NCI-H524 (cell line): ENCODE results near the gene PCDHGB5.
"Not testable (repeated sequence)": the region's sequence is repeated elsewhere in the genome, so short reads cannot be mapped to it uniquely, and the experiment has no call there.

ENCODE experiments used
- DNase-seq, 2 experiments: peaks; one replicate each; lab custom pipeline; 2025; lab: John Stamatoyannopoulos, UW

Gene PCDHGB5

DNA sequence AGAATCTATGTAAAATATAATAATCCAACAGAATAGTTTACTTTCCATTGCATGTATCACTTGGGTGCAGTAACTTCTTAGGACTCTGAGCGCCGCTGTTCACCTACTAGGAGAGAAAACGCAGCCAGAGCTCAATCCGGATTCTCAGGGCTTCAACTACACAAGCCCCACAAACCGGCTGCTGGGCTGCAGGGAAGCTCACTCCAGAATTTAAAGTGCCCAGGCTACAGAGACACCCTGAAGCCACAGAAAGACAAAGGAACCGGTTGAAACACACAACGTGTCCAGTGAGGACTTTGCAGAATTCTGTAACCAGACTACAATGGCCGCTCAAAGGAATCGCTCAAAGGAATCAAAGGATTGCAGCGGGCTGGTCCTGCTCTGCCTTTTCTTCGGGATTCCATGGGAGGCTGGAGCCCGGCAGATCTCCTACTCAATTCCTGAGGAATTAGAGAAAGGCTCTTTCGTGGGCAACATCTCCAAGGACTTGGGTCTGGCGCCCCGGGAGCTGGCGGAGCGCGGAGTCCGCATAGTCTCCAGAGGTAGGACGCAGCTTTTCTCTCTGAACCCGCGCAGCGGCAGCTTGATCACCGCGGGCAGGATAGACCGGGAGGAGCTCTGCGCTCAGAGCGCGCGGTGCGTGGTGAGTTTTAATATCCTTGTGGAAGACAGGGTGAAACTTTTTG is 15.2 kb downstream of the PCDHGB5 start, which contains the start of gene PCDHGA10:
PCDHGA10 (plus strand) TSS at position 134 of the 686 bp plus-strand sequence; CDS start at position 323, 189 bp downstream.
- DNase-seq, result peak; percentile 9 to 42

DNA sequence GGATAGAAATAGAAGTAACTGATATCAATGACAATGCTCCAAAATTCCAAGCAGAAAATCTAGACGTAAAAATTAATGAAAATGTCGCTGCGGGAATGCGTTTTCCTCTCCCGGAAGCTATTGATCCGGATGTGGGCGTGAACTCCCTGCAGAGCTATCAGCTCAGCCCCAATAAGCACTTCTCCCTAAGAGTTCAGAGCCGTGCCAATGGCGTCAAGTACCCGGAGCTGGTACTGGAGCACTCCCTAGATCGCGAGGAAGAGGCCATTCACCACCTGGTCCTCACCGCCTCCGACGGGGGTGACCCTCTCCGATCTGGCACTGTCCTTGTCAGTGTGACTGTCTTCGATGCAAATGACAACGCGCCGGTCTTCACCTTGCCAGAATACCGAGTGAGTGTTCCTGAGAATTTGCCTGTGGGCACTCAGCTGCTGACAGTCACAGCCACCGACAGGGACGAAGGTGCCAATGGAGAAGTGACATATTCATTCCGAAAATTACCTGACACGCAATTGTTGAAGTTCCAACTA is 15.9 kb downstream of the PCDHGB5 start:
- DNase-seq, result no peak

DNA sequence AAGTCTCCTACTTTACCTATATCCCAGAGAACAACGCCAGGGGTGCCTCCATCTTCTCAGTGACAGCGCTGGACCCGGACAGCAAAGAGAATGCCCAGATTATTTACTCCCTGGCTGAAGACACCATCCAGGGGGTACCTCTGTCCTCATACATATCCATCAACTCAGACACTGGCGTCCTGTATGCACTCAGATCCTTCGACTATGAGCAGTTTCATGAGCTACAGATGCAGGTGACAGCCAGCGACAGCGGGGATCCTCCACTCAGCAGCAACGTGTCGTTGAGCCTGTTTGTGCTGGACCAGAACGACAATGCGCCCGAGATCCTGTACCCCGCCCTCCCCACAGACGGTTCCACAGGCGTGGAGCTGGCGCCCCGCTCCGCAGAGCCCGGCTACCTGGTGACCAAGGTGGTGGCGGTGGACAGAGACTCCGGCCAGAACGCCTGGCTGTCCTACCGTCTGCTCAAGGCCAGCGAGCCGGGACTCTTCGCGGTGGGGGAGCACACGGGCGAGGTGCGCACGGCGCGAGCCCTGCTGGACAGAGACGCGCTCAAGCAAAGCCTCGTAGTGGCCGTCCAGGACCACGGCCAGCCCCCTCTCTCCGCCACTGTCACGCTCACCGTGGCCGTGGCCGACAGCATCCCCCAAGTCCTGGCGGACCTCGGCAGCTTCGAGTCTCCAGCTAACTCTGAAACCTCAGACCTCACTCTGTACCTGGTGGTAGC is 17.0 kb downstream of the PCDHGB5 start:
- not testable (repeated sequence) for DNase-seq

DNA sequence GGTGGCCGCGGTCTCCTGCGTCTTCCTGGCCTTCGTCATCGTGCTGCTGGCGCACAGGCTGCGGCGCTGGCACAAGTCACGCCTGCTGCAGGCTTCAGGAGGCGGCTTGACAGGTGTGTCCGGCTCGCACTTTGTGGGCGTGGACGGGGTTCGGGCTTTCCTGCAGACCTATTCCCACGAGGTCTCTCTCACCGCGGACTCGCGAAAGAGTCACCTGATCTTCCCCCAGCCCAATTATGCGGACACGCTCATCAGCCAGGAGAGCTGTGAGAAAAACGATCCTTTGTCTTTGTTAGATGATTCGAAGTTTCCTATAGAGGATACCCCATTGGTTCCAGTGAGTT is 17.5 kb downstream of the PCDHGB5 start:
- not testable (repeated sequence) for DNase-seq

DNA sequence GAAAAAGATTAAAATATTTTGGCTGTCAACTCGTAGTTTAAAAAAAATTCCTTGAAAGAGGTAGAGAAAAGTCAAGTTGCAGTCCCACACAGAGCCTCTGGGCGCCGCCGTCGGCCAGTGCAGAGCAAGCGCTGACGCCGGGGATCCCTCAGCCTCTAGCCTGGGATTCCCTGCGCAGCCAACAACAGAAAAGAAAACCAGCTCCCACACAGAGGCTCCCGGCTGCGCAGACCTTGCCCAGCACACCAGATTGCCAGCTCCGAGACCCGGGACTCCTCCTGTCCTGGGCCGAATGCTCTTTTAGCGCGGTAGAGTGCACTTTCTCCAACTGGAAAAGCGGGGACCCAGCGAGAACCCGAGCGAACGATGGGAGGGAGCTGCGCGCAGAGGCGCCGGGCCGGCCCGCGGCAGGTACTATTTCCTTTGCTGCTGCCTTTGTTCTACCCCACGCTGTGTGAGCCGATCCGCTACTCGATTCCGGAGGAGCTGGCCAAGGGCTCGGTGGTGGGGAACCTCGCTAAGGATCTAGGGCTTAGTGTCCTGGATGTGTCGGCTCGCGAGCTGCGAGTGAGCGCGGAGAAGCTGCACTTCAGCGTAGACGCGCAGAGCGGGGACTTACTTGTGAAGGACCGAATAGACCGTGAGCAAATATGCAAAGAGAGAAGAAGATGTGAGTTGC is 19.9 kb downstream of the PCDHGB5 start, which contains the start of gene PCDHGB7:
PCDHGB7 (plus strand) TSS at position 184 of the 679 bp plus-strand sequence; CDS start at position 367, 183 bp downstream.
- peak; percentile 74 to 80 for DNase-seq

DNA sequence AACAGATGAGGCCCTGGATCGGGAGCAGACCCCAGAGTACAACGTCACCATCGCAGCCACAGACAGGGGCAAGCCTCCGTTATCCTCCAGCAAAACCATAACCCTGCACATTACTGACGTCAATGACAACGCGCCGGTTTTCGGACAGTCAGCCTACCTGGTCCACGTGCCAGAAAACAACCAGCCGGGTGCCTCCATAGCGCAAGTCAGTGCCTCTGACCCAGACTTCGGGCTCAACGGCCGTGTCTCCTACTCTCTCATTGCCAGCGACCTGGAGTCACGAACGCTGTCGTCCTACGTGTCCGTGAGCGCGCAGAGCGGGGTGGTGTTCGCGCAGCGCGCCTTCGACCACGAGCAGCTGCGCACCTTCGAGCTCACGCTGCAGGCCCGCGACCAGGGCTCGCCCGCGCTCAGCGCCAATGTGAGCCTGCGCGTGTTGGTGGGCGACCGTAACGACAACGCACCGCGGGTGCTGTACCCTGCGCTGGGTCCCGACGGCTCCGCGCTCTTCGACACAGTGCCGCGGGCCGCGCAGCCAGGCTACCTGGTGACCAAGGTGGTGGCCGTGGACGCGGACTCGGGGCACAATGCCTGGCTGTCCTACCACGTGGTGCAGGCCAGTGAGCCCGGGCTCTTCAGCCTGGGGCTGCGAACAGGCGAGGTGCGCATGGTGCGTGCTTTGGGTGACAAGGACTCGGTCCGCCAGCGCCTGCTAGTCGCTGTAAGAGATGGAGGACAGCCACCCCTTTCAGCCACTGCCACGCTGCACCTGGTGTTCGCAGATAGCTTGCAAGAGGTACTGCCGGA is 21.5 kb downstream of the PCDHGB5 start:
- no peak for DNase-seq

DNA sequence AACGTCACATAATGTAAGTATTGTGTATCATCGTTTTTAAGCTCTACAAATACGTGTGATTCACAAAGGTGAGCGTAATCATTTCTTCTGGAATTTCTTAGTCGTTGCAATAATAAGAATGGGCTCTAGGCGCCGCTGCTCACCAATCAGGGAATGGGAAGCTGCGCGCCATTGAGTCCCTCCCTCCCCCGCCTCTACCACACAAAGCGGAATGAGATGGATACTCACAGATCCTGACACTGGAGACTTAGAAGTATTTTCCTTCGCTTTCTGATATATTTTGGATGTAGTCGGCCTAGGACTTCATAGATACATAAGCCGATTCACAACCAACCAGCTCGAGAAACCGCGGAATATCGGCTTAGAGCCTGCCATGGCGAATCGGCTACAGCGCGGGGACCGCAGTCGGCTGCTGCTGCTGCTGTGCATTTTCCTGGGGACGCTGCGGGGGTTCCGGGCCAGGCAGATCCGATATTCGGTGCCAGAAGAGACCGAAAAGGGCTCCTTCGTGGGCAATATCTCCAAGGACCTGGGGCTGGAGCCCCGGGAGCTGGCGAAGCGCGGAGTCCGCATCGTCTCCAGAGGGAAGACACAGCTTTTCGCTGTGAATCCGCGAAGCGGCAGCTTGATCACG is 23.2 kb downstream of the PCDHGB5 start, which contains the start of gene PCDHGA11:
PCDHGA11 (plus strand) TSS at position 197 of the 634 bp plus-strand sequence; CDS start at position 374, 177 bp downstream.
- DNase-seq, result no peak

DNA sequence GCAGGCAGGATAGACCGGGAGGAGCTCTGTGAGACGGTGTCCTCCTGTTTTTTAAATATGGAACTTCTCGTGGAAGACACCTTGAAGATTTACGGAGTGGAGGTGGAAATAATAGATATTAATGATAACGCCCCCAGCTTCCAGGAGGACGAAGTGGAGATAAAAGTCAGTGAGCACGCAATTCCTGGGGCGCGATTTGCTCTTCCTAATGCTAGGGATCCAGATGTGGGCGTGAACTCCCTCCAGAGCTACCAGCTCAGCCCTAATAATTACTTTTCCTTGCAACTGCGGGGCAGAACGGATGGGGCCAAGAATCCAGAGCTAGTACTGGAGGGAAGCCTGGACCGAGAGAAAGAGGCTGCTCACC is 23.7 kb downstream of the PCDHGB5 start:
- DNase-seq, result no peak

DNA sequence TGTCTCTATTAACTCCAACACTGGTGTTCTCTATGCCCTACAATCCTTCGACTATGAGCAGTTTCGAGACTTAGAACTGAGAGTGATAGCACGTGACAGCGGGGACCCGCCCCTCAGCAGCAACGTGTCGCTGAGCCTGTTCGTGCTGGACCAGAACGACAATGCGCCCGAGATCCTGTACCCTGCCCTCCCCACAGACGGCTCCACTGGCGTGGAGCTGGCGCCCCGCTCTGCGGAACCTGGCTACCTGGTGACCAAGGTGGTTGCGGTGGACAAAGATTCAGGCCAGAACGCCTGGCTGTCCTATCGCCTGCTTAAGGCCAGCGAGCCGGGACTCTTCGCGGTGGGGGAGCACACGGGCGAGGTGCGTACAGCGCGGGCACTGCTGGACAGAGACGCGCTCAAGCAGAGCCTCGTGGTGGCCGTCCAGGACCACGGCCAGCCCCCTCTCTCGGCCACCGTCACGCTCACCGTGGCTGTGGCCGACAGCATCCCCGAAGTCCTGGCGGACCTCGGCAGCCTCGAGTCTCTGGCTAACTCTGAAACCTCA is 25.1 kb downstream of the PCDHGB5 start:
- DNase-seq, result no peak

DNA sequence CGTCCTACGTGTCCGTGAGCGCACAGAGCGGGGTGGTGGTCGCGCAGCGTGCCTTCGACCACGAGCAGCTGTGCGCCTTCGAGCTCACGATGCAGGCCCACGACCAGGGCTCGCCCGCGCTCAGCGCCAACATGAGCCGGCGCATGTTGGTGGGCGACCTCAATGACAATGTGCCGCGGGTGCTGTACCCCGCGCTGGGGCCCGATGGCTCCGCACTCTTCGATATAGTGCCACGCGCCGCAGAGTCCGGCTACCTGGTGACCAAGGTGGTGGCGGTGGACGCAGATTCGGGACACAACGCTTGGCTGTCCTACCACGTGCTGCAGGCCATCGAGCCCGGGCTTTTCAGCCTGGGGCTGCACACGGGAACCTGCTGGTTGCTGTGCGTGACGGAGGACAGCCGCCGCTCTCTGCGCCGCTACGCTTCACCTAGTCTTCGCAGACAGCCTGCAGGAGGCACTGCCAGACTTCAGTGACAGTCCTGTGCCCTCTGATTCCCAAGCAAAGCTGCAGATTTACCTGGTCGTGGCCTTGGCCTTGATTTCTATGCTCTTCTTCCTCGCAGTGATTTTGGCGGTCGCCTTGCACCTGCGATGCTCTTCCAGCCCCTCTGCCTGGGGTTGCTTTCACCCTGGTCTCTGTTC is 30.2 kb downstream of the PCDHGB5 start:
- DNase-seq, result no peak

DNA sequence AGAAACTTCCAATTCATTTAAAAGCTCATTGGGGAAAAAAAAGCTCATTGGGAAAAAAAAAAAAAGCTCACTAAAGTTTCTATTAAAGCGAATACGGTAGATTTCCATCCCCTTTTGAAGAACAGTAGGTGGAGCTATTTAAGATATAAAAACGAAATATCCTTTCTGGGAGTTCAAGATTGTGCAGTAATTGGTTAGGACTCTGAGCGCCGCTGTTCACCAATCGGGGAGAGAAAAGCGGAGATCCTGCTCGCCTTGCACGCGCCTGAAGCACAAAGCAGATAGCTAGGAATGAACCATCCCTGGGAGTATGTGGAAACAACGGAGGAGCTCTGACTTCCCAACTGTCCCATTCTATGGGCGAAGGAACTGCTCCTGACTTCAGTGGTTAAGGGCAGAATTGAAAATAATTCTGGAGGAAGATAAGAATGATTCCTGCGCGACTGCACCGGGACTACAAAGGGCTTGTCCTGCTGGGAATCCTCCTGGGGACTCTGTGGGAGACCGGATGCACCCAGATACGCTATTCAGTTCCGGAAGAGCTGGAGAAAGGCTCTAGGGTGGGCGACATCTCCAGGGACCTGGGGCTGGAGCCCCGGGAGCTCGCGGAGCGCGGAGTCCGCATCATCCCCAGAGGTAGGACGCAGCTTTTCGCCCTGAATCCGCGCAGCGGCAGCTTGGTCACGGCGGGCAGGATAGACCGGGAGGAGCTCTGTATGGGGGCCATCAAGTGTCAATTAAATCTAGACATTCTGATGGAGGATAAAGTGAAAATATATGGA is 32.8 kb downstream of the PCDHGB5 start, which contains the start of gene PCDHGA12:
PCDHGA12 (plus strand) TSS at position 176 of the 782 bp plus-strand sequence; CDS start at position 429, 253 bp downstream.
- DNase-seq, result no peak

DNA sequence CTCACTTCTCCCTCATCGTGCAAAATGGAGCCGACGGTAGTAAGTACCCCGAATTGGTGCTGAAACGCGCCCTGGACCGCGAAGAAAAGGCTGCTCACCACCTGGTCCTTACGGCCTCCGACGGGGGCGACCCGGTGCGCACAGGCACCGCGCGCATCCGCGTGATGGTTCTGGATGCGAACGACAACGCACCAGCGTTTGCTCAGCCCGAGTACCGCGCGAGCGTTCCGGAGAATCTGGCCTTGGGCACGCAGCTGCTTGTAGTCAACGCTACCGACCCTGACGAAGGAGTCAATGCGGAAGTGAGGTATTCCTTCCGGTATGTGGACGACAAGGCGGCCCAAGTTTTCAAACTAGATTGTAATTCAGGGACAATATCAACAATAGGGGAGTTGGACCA is 33.5 kb downstream of the PCDHGB5 start:
- no peak for DNase-seq

DNA sequence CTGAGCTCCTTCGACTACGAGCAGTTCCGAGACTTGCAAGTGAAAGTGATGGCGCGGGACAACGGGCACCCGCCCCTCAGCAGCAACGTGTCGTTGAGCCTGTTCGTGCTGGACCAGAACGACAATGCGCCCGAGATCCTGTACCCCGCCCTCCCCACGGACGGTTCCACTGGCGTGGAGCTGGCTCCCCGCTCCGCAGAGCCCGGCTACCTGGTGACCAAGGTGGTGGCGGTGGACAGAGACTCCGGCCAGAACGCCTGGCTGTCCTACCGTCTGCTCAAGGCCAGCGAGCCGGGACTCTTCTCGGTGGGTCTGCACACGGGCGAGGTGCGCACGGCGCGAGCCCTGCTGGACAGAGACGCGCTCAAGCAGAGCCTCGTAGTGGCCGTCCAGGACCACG is 34.6 kb downstream of the PCDHGB5 start:
- not testable (repeated sequence) for DNase-seq

DNA sequence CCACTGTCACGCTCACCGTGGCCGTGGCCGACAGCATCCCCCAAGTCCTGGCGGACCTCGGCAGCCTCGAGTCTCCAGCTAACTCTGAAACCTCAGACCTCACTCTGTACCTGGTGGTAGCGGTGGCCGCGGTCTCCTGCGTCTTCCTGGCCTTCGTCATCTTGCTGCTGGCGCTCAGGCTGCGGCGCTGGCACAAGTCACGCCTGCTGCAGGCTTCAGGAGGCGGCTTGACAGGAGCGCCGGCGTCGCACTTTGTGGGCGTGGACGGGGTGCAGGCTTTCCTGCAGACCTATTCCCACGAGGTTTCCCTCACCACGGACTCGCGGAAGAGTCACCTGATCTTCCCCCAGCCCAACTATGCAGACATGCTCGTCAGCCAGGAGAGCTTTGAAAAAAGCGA is 35.0 kb downstream of the PCDHGB5 start:
- DNase-seq, result not testable (repeated sequence)

DNA sequence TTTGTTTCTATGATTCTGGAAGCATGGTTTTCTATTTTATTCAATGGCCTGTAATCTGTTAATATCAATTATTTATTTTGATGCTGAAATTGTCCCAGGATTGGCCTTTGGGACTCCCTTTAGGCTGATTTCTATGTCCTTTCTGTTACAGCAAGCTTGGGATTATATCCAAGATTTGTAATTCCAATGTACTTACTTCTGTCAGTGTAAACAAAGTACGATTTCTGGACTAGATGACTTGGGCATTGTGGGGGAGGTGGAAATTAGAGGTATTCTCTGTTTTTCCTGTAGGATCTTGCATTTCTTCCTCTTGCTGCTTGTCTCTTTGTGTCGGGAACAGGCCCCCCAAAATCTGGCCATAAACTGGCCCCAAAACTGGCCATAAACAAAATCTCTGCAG is 36.3 kb downstream of the PCDHGB5 start:
- no peak for DNase-seq

DNA sequence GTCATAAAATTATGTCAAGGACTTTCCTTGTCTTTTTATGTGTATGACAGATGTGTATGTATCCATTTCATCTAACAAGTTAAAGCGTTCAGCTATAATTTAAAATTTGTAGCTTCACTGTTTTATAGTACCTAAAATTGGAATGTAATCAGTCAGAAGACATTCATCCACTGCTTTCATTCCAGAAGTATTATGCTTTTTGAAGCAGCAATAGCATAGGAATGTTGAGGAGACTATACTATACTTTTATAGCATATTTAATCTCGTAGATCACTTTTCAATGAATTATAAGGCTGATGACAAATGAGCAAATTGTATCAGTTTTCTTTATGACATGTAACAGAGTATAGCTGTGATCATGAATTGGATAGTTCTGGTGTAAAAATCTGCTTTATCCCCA is 39.5 kb downstream of the PCDHGB5 start:
- no peak for DNase-seq

DNA sequence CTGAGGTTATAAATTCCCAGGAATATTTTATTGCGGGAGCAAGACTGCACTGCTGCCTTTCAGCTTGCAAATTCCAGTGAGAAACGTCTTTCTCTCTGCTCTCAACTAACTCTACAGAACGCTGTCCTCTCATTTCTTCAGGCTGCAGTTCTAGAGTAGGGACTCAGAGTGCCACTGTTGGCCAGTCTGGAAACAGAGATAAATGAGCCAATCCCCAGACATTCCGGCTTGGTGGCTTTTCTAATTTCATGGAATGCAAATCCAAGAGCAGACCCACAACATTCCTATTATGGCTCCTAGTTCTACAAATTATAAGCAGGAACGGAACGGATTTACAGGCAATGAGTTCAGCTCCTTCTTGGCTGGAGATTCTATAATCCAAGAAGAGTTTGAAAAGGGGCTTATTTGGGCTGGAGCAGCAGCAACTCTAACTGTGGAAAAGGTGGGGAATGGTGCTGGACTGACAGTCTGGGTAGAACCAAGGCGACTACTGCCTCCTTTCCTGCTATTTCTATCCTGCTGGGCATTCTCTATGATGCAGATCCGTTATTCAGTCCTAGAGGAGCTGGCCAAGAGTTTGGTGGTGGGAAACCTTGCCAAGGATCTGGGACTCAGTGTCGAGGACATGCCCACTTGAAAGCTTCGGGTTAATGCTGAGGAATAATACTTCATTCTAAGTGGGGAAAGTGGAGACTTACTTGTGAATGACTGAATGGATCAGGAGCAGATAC is 41.8 kb downstream of the PCDHGB5 start:
- DNase-seq, result no peak

DNA sequence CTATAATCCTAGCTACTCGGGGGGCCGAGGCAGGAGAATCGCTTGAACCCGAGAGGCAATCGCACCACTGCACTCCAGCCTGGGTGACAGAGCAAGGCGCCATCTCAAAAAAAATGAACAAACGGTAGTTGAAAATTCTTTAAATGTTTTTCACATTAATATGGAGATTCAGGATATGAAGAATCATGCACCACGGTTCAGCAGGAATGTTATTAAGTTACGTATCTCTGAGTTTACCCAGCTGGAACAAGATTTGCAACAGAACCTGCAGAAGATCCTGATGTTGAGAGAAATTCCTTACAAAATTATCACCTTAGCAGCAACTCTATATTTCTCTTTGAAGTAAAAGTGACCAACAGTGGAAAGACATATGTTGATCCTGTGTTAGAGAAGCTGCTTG is 42.6 kb downstream of the PCDHGB5 start:
- no peak for DNase-seq
